PC-3 (cell line): ENCODE measurements around the gene NRCAM. TPM values are rescaled to one million over a fixed set of nuclear protein-coding genes. Genes with fewer than 3 reads are reported as not detected.

Experiments
- ATAC-seq: fragments of 200-7000 bp; cut with Tn5 transposase; 2 replicates; pipeline ENCODE4 v1.9.1; 2020; ENCODE audit warnings: mild to moderate bottlenecking, moderate library complexity
- BruUV-seq: library from RNA; stranded (reverse); fragments of 400-500 nt; replicated peaks from 2 replicates; lab custom pipeline; 2021; lab: Mats Ljungman, UMichigan
- CTCF ChIA-PET: fragments of 300-600 bp; sonication (Branson Sonifier 250); formaldehyde crosslinking; loops from one replicate; lab custom pipeline; 2022; ENCODE audit warnings: antibody characterized with exemption; lab: Charles Lee
- POLR2A ChIA-PET: fragments of 300-600 bp; sonication (Branson Sonifier 250); formaldehyde crosslinking; loops from one replicate; lab custom pipeline; 2022; ENCODE audit warnings: antibody characterized with exemption; ENCODE audit not compliant: unreplicated experiment; lab: Charles Lee
- DNase-seq: peaks from one replicate; pipeline ENCODE4 v3.0.0-alpha.2; 2015
- H2AFZ ChIP-seq: fragments of 300-600 bp; sonication (generic); 2 replicates; pipeline ENCODE4 v1.6.0; 2016; ENCODE audit warnings: antibody characterized with exemption, low read length
- H3F3A ChIP-seq: fragments of 300-600 bp; sonication (generic); one replicate; pipeline ENCODE4 v1.6.0; 2017; ENCODE audit warnings: antibody characterized with exemption, low read length, control low read depth, mild to moderate bottlenecking; ENCODE audit not compliant: unreplicated experiment
- H3K27ac ChIP-seq: fragments of 300-600 bp; sonication (generic); 2 replicates; pipeline ENCODE4 v1.5.1; 2016; ENCODE audit warnings: mild to moderate bottlenecking, low read length
- H3K27me3 ChIP-seq: fragments of 300-600 bp; sonication (generic); 2 replicates; pipeline ENCODE4 v1.6.1; 2016; ENCODE audit warnings: low read length, mixed read lengths
- H3K36me3 ChIP-seq: fragments of 300-600 bp; sonication (generic); 2 replicates; pipeline ENCODE4 v1.6.1; 2016; ENCODE audit warnings: low read depth, mixed run types, low read length, mixed read lengths
- H3K4me1 ChIP-seq: fragments of 300-600 bp; sonication (generic); 2 replicates; pipeline ENCODE4 v1.5.1; 2016; ENCODE audit warnings: low read length; ENCODE audit not compliant: insufficient read depth
- H3K4me2 ChIP-seq: fragments of 300-600 bp; sonication (generic); 2 replicates; pipeline ENCODE4 v1.6.0; 2016; ENCODE audit warnings: low read length
- H3K4me3 ChIP-seq: fragments of 300-600 bp; sonication (generic); 2 replicates; pipeline ENCODE4 v1.5.1; 2016; ENCODE audit warnings: mild to moderate bottlenecking, low read length, mixed read lengths
- H3K79me2 ChIP-seq: fragments of 300-600 bp; sonication (generic); 2 replicates; pipeline ENCODE4 v1.6.1; 2017; ENCODE audit warnings: low read length, mixed read lengths
- H3K9ac ChIP-seq: fragments of 300-600 bp; sonication (generic); 2 replicates; pipeline ENCODE4 v1.6.0; 2016; ENCODE audit warnings: mild to moderate bottlenecking, low read length
- H3K9me2 ChIP-seq: fragments of 300-600 bp; sonication (generic); replicated peaks from 2 replicates; pipeline ENCODE4 v1.6.1; 2016; ENCODE audit warnings: mixed run types, low read length, mixed read lengths
- H3K9me3 ChIP-seq: fragments of 300-600 bp; sonication (generic); 2 replicates; pipeline ENCODE4 v1.6.1; 2016; ENCODE audit warnings: low read length, mixed read lengths
- H4K20me1 ChIP-seq: fragments of 300-600 bp; sonication (generic); 2 replicates; pipeline ENCODE4 v1.6.1; 2016; ENCODE audit warnings: low read length, mixed read lengths
- EZH2 ChIP-seq: fragments of 300-600 bp; sonication (generic); IDR thresholded peaks from one replicate; pipeline ENCODE4 v1.6.1; 2017; ENCODE audit warnings: antibody characterized with exemption, mild to moderate bottlenecking, low read length; ENCODE audit not compliant: unreplicated experiment
- EZH2phosphoT487 ChIP-seq: fragments of 300-600 bp; sonication (generic); IDR thresholded peaks from 2 replicates; pipeline ENCODE4 v1.6.1; 2018; ENCODE audit warnings: mild to moderate bottlenecking, antibody characterized with exemption, low read length, borderline replicate concordance
- intact Hi-C: fragments of 100-400 bp; cut with micrococcal nuclease; formaldehyde crosslinking; loops from 2 replicates; pipeline ENCODE4 v1.9.0; 2023
- total RNA-seq: library from RNA; depleted of rRNA; stranded (reverse); fragments of >200 nt; gene quantifications from 2 replicates; pipeline ENCODE4 v1.2.3, GENCODE V29; 2014
- TF ChIP-seq, protein P1 (sequence below): fragments of 300-600 bp; sonication (generic); conservative IDR thresholded peaks from 2 replicates; pipeline ENCODE4 v1.5.1; 2017; ENCODE audit warnings: antibody characterized with exemption, low read depth, mild to moderate bottlenecking, low read length

Gene NRCAM
- total RNA-seq, 1 experiment from 2014 or later: not detected

DNA sequence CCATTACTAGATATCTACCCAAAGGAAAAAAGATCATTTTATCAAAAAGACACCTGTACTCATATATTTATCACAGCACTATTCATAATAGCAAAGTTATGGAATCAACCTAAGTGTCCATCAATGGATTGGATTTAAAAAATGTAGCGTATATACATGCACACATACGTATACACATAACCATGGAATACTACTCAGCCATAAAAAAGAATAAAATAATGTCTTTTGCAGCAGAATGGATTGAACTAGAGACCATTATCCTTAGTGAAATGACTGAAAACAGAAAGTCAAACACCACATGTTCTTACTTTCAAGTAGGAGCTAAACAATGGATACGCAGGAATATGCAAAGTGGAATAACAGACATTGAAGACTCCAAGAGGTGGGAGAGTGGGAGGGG lies 168.4 kb downstream of the NRCAM start:
- Histone ChIP-seq H3K36me3 (no peaks in the 10 kb centered on the region), H3K9ac (no peak overlapping the region), H3K4me3 (no peak overlapping the region), H4K20me1 (no peaks in the 10 kb centered on the region), H3K79me2 (no peaks in the 10 kb centered on the region), H3K27ac (no peak overlapping the region), H3F3A (no peaks in the 10 kb centered on the region), H3K4me1 (0 out of 2 replicates have a peak, but pooled peaks cover 3% of the 10 kb centered on the region), H2AFZ (no peak overlapping the region), H3K27me3 (peaks cover 85% of the 10 kb centered on the region), H3K9me3 (no peaks in the 10 kb centered on the region), H3K4me2 (no peak overlapping the region), H3K9me2 (no peaks in the 10 kb centered on the region)
- POLR2A ChIA-PET: no interaction called here
- ATAC-seq (no peak), DNase-seq (no peak)
- no TSS peak for BruUV-seq
- TF ChIP-seq, protein P1, sequence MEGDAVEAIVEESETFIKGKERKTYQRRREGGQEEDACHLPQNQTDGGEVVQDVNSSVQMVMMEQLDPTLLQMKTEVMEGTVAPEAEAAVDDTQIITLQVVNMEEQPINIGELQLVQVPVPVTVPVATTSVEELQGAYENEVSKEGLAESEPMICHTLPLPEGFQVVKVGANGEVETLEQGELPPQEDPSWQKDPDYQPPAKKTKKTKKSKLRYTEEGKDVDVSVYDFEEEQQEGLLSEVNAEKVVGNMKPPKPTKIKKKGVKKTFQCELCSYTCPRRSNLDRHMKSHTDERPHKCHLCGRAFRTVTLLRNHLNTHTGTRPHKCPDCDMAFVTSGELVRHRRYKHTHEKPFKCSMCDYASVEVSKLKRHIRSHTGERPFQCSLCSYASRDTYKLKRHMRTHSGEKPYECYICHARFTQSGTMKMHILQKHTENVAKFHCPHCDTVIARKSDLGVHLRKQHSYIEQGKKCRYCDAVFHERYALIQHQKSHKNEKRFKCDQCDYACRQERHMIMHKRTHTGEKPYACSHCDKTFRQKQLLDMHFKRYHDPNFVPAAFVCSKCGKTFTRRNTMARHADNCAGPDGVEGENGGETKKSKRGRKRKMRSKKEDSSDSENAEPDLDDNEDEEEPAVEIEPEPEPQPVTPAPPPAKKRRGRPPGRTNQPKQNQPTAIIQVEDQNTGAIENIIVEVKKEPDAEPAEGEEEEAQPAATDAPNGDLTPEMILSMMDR: no peak
- TF ChIP-seq EZH2phosphoT487 (no peak), EZH2 (no peak)
- intact Hi-C loops: no loop called here
- CTCF ChIA-PET: no interaction called here

DNA sequence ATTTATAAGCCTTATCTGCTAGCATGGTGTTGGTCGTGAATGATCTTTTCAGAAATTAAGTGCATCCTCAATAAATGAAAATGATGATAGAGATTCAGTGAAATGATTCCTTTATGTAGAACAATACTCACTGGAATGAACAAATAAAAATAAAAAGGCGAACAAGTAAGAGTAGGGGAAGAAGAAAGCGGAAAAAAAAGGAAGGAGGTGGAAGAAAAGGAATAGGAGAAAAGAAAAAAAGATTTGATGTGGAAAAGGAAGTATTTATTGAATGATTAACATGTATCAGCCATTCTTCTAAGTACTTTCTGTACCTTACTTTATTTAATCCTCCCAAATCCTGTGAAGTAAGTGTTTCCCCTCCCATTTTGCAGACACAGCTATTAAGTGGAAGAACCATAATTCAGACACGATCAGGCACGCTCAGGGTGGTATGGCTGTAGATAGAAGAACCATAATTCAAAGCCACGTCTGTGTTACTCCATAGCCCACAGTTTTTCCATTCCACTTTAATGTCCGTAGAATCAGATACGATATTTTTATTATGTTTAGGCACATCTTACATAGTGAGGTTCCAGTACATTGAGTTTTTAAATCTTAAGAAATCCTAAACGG lies 169.8 kb downstream of the NRCAM start:
- H2AFZ ChIP-seq: no peak overlapping the region
- no peak overlapping the region for H3K4me2 ChIP-seq
- H3F3A ChIP-seq: no peaks in the 10 kb centered on the region
- BruUV-seq: no TSS peak
- intact Hi-C loops: no loop called here
- H3K9me2 ChIP-seq: no peaks in the 10 kb centered on the region
- no peak overlapping the region for H3K9ac ChIP-seq
- CTCF ChIA-PET: no interaction called here
- POLR2A ChIA-PET: no interaction called here
- DNase-seq (no peak), ATAC-seq (no peak)
- no peaks in the 10 kb centered on the region for H3K9me3 ChIP-seq
- H3K27me3 ChIP-seq: peaks cover 77% of the 10 kb centered on the region
- no peak overlapping the region for H3K4me3 ChIP-seq
- no peaks in the 10 kb centered on the region for H3K79me2 ChIP-seq
- no peaks in the 10 kb centered on the region for H3K36me3 ChIP-seq
- 0 out of 2 replicates have a peak, but pooled peaks cover 3% of the 10 kb centered on the region for H3K4me1 ChIP-seq
- no peak overlapping the region for H3K27ac ChIP-seq
- H4K20me1 ChIP-seq: no peaks in the 10 kb centered on the region
- TF ChIP-seq, protein P1: no peak
- TF ChIP-seq EZH2: no peak
- no peak for TF ChIP-seq EZH2phosphoT487

DNA sequence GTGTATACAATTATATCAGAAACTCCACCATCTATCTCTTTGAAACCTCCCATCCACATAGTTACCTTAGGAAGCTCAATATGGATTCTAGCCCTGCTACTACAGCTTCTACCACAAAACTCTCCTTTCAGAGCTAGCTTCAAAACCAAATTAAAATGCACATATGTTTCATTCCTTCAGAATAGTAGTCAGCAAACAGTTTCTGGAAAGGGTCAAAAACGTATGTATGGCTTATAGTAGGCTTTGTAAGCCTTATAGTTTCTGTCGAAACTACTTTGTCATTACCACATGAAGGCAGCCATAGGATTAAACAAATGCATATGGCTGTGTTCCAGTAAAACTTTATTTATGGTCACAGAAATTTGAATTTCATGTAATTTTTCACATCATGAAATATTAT lies 170.5 kb downstream of the NRCAM start:
- POLR2A ChIA-PET: no interaction called here
- intact Hi-C loops: no loop called here
- Histone ChIP-seq H3K27ac (no peak overlapping the region), H2AFZ (no peak overlapping the region), H3F3A (no peaks in the 10 kb centered on the region), H3K4me3 (no peak overlapping the region), H3K36me3 (no peaks in the 10 kb centered on the region), H3K79me2 (no peaks in the 10 kb centered on the region), H3K9me2 (no peaks in the 10 kb centered on the region), H3K4me2 (no peak overlapping the region), H3K4me1 (no peaks in the 10 kb centered on the region), H3K9ac (no peak overlapping the region), H4K20me1 (no peaks in the 10 kb centered on the region), H3K27me3 (peaks cover 71% of the 10 kb centered on the region), H3K9me3 (no peaks in the 10 kb centered on the region)
- no peak for DNase-seq
- ATAC-seq: no peak
- CTCF ChIA-PET: no interaction called here
- TF ChIP-seq EZH2: no peak
- no peak for TF ChIP-seq EZH2phosphoT487
- TF ChIP-seq, protein P1: no peak
- no TSS peak for BruUV-seq
